ENCODE results near the gene DLGAP1. TPM values are rescaled to one million over a fixed set of nuclear protein-coding genes. Genes with fewer than 3 reads are reported as not detected.

DLGAP1 gene
- polyA plus RNA-seq, 6 donors from 2014 or later: 0.32 TPM; not detected in 5

DNA sequence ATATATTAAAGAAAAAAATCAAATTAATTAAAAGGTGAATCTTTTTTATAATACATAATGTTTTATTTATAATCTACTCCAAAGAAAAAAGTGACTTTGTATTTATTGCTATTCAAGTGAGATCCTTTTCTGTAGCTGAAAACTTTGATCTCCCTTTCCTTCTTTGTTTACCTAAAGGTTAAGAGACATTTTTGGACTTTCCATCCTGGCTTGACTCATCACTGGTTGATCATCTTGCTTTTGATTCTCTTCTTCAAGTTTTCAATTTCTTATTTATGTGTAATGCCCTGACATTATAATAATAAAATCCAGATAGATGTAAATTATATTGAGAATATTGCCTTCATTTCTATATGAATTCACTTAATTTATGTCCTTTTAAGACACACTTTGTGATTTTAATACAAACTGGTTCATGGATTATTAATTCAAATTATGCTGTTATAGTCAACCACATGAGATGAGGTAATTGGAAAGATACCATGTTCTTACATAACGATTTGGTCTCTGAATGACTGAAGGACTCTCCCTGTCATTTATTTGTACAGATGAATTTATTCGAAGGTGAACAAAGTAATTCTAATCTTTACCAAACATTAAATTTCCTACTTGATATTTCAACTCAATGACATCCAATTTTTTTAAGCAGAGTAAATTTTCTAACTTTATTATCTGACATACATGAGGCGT lies 820.7 kb downstream of the DLGAP1 start:
- Mint-ChIP-seq H3K27ac (no peak overlapping the region), H3K4me3 (no peak overlapping the region), H3K36me3 (no peaks in the 10 kb centered on the region), H3K9me3 (no peaks in the 10 kb centered on the region), H3K27me3 (no peaks in the 10 kb centered on the region), H3K4me1 (no peaks in the 10 kb centered on the region)
- no peak for ATAC-seq (ENCODE audit: low read depth in 2 of 2)
- no peak for DNase-seq

DNA sequence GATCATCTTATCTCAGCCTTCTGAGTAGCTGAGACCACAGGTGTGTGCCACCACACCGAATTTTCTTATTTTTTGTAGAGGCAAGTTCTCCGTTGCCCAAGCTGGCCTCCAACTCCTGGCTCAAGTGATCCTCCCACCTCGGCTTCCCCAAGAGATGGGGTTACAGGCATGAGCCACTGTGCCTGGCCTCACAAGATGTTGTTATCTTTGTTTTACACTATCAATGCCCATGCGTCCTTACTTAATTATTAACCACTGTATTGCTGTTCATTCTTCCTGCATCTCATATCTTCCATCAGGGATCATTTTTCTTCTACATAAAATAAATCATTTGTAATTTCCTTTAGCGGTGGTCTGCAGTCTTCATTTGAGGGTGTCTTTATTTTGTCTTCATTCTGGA lies 823.2 kb downstream of the DLGAP1 start:
- Mint-ChIP-seq H3K36me3 (no peaks in the 10 kb centered on the region), H3K27me3 (no peaks in the 10 kb centered on the region), H3K4me1 (no peaks in the 10 kb centered on the region), H3K4me3 (no peak overlapping the region), H3K9me3 (no peaks in the 10 kb centered on the region), H3K27ac (peak overlapping the region in 2 of 6 donors; percentile 26 to 30)
- DNase-seq (no peak), ATAC-seq (ENCODE audit: low read depth in 2 of 2) (no peak)

DNA sequence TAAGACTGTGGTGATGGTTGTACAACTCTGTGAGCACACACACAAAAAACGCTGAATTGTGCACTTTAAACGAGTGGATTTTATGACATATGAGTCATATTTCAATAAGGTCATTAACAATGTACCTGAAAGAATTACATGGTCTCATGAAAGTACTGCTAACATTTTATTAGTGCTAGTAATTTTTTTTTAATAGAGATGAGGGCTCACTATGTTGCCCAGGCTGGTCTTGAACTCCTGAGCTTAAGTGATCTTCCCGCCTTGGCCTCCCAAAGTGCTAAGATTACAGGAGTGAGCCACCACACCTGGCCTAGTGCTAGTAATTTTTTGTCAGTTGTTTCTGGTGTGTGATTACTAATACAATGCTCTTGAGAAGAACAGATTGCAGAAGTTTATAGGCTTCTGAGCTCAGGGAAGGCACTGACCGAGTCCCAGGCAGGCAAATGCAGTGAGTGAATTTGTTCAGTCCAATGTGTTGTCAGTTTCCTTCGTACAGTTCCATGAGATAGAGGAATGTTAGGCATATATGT lies 828.1 kb downstream of the DLGAP1 start:
- H3K27ac Mint-ChIP-seq: no peak overlapping the region
- H3K36me3 Mint-ChIP-seq: no peaks in the 10 kb centered on the region
- ATAC-seq (ENCODE audit: low read depth in 2 of 2) (no peak), DNase-seq (no peak)
- H3K4me3 Mint-ChIP-seq: peak overlapping the region in 1 of 8 donors; percentile 2
- no peaks in the 10 kb centered on the region for H3K9me3 Mint-ChIP-seq
- peaks cover 5 to 17% (median 5%) of the 10 kb centered on the region in 3 donors for H3K27me3 Mint-ChIP-seq
- H3K4me1 Mint-ChIP-seq: peaks cover 0 to 3% (median 0%) of the 10 kb centered on the region in 3 donors

DNA sequence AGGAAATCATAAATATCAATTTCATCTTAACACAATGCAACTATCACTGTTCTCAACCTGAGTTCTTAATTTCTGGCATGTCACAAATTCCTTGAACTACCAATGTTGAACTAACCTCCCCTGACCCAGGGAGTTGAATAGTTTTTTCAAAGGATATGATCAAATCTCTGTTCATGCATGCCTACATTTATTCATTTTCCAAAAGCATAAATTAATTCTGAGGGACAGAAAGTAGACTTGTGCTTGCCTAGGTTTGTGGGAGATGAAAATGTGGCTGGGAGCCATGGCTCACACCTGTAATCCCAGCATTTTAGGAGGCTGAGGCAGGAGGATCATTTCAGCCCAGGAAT lies 829.4 kb downstream of the DLGAP1 start:
- H3K27me3 Mint-ChIP-seq: peaks cover 5 to 17% (median 5%) of the 10 kb centered on the region in 3 donors
- H3K4me3 Mint-ChIP-seq: no peak overlapping the region
- H3K36me3 Mint-ChIP-seq: no peaks in the 10 kb centered on the region
- no peak overlapping the region for H3K27ac Mint-ChIP-seq
- H3K9me3 Mint-ChIP-seq: no peaks in the 10 kb centered on the region
- ATAC-seq (ENCODE audit: low read depth in 2 of 2) (no peak), DNase-seq (no peak)
- peaks cover 0 to 3% (median 0%) of the 10 kb centered on the region in 3 donors for H3K4me1 Mint-ChIP-seq

DNA sequence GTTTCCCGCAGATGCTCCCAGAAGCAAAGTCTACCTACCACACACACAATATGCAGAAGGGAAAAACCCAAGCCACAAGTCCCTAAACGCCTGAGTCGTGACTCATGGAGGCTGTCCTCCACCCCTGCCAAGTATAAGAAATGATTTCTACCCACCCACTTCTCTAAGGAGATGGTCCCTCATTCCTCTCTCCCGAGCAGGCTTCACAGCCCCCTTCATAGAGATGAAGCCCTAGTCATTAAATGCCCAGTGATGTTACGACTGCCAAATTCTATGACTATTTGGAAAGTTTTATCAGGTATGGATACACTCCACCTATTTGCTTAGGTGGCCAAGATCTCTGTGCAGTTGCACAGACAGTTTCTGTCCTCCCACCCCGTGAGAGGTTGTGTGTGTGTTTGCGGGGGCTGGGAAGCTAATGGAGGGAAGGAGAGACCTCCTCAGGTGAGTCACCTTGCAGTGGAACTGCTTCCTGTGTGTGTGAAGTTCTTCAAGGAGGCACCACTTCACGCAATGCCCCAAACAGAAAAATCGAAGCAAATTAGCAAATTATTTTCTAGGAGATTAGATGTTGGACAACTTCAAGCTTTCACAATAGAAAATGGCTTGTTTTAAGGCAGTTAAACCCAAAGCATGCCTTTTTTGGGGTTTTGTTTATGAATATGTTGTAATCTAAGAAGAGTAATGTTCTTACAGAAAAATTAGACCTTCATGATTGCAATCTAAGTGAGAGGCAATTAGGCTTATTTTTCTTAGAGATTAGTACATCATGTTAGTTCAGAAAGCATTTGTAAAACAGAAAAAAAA lies 830.0 kb downstream of the DLGAP1 start:
- no peaks in the 10 kb centered on the region for H3K36me3 Mint-ChIP-seq
- peaks cover 5 to 17% (median 5%) of the 10 kb centered on the region in 3 donors for H3K27me3 Mint-ChIP-seq
- H3K9me3 Mint-ChIP-seq: no peaks in the 10 kb centered on the region
- no peak overlapping the region for H3K4me3 Mint-ChIP-seq
- ATAC-seq (ENCODE audit: low read depth in 2 of 2) (peak in 1 of 2 donors; percentile 11), DNase-seq (no peak)
- H3K27ac Mint-ChIP-seq: peak overlapping the region in 2 of 6 donors; percentile 18 to 41
- H3K4me1 Mint-ChIP-seq: peaks cover 0 to 3% (median 0%) of the 10 kb centered on the region in 3 donors

DNA sequence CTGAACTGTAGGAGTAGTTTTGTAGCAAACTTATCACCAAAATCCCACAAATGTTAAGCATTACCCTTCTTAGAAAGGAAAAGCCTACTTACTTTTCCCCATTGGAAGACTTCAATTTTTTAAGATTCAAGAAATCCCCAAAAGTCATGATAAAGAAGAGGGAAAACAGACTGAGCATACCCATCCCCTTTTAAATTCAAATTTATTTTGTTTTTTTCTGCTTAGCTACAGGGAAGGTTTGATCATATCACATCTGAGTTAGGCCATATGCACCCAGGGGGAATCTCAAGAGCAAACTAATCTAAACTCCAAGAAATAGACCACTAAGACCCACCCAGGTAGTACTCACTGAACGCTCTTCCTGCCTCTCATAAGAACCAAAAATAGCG lies 830.6 kb downstream of the DLGAP1 start:
- Mint-ChIP-seq H3K27me3 (peaks cover 5 to 17% (median 5%) of the 10 kb centered on the region in 3 donors), H3K36me3 (no peaks in the 10 kb centered on the region), H3K4me1 (peaks cover 0 to 3% (median 0%) of the 10 kb centered on the region in 3 donors), H3K9me3 (no peaks in the 10 kb centered on the region), H3K4me3 (no peak overlapping the region), H3K27ac (peak overlapping the region in 1 of 6 donors; percentile 41)
- ATAC-seq (ENCODE audit: low read depth in 2 of 2) (no peak), DNase-seq (no peak)

DNA sequence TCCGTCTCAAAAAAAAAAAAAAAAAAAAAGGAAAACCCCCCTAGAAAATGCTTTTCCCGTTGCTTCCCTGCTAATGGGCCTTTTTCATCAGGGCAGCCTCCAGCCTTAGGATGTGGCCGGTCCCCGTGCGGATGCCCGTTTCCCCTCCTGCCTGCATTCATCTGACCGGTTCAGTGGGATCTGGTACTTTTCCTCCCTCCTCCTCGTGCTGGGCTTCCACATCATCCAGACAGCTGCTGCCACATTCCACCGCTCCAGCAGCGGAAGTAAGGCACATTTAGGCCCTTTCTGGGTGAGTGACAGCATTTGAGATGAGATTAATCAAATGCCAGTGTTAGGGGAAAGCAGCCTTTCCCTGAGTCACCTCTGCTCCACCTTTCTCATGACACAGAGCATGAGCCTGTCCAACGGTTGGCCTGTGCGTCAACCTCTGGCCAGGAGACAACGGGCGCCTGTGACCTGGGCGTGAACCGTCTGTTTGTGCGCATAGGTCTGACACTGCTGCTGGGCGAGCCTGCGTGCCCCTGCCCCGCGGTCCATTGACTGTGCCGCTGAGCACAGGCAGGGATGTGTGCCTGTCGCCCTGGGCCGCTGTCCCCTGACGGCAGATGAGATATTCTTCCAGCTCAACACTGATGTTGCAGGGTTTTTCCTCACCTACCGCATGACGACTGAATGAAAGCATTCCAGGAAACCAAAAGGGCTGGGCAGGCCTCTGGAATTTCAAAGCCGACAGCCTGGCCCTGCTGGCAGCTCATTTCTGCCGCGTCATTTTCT lies 831.1 kb downstream of the DLGAP1 start:
- peaks cover 5 to 17% (median 5%) of the 10 kb centered on the region in 3 donors for H3K27me3 Mint-ChIP-seq
- no peak overlapping the region for H3K27ac Mint-ChIP-seq
- no peaks in the 10 kb centered on the region for H3K36me3 Mint-ChIP-seq
- no peak for DNase-seq
- H3K4me1 Mint-ChIP-seq: peaks cover 0 to 3% (median 0%) of the 10 kb centered on the region in 3 donors
- ATAC-seq (ENCODE audit: low read depth in 2 of 2): no peak
- no peaks in the 10 kb centered on the region for H3K9me3 Mint-ChIP-seq
- H3K4me3 Mint-ChIP-seq: no peak overlapping the region

DNA sequence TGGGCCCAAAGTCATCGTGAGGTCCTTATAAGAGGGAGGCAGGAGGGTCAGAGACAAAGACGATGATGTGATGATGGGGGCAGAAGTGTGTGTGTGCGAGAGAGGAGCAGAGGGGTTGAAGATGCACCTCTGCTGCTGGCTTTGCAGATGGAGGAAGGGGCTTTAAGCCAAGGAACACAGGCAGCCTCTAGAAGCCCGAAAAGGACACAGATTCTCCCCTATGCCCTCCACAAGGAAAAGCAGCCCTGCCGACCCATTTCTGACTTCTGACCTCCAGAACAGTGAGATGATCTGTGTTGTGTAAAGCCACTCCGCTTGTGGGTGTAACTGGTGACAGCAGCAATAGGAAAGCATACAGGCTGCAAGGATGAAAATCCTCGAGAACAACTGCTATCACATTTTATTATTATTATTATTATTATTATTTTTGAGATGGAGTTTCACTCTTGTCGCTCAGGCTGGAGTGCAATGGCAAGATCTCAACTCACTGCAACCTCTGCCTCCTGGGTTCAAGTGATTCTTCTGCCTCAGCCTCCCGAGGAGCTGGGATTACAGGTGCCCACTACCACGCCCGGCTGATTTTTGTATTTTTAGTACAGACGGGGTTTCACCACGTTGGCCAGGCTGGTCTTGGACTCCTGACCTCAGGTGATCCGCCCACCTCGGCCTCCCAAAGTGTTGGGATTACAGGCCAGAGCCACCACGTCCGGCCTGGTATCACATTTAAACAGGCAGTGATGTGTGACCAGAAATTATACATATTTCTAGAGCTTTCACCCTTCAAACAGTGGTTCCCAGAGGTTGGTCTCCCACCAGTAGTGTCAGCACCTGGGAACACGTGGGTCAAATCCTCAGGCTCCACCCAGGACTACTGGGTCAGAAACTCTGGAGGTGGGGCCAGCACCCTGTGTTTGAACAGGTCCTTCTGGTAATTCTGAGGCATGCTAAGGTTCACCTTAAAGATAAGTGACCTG lies 834.7 kb downstream of the DLGAP1 start:
- H3K4me1 Mint-ChIP-seq: peaks cover 0 to 3% (median 0%) of the 10 kb centered on the region in 3 donors
- H3K36me3 Mint-ChIP-seq: no peaks in the 10 kb centered on the region
- H3K27me3 Mint-ChIP-seq: peaks cover 5 to 17% (median 5%) of the 10 kb centered on the region in 3 donors
- no peak overlapping the region for H3K4me3 Mint-ChIP-seq
- no peaks in the 10 kb centered on the region for H3K9me3 Mint-ChIP-seq
- DNase-seq (no peak), ATAC-seq (ENCODE audit: low read depth in 2 of 2) (no peak)
- H3K27ac Mint-ChIP-seq: no peak overlapping the region

DNA sequence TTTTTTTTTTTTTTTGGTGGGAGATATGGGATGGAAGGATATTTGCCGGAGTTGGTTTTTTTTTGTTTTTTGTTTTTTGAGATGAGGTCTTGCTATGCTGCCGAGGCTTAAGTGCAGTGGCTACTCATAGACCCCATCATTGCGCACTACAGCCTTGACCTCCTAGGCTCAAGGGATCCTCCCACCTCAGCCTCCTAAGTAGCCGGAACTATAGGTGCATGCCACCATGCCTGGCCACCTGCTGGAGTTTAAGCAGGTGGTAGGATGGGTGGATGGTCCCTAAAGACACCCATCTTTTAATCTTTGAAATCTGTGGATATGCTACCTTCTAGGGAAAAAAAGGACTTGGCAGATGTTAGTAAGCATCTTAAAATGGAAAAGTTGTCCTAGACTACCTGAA lies 835.4 kb downstream of the DLGAP1 start:
- no peak overlapping the region for H3K4me3 Mint-ChIP-seq
- ATAC-seq (ENCODE audit: low read depth in 2 of 2): no peak

DNA sequence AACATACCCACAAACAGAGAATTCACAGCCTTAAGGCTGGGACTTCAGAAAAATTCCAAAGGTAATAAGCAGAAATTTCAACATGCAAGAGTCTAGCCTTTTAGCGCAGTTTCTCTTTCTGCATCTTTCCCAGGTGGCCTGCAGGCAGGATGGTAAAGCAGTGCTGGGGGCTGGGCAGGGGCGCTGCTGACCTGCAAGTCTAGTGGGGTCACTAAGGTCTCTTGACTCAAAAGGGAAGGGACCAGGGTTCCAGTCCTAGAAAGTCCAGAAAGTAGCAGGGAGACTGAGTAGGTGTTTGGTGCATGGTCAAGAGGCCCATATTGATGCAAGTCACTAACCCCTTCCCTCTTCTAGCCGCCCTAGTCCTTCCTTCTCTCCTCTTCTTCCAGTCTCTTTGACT lies 835.9 kb downstream of the DLGAP1 start:
- Mint-ChIP-seq H3K4me1 (no peaks in the 10 kb centered on the region), H3K36me3 (no peaks in the 10 kb centered on the region), H3K27ac (no peak overlapping the region), H3K27me3 (peaks cover 0 to 8% (median 5%) of the 10 kb centered on the region in 3 donors), H3K9me3 (no peaks in the 10 kb centered on the region), H3K4me3 (no peak overlapping the region)
- no peak for DNase-seq
- no peak for ATAC-seq (ENCODE audit: low read depth in 2 of 2)

More for the DNA sequence above, 835.4 kb downstream of the DLGAP1 start:
- H3K27me3 Mint-ChIP-seq: peaks cover 2 to 12% (median 5%) of the 10 kb centered on the region in 3 donors
- H3K36me3 Mint-ChIP-seq: no peaks in the 10 kb centered on the region
- H3K4me1 Mint-ChIP-seq: peaks cover 0 to 1% (median 0%) of the 10 kb centered on the region in 3 donors
- H3K9me3 Mint-ChIP-seq: no peaks in the 10 kb centered on the region
- no peak overlapping the region for H3K27ac Mint-ChIP-seq
- DNase-seq: no peak

DNA sequence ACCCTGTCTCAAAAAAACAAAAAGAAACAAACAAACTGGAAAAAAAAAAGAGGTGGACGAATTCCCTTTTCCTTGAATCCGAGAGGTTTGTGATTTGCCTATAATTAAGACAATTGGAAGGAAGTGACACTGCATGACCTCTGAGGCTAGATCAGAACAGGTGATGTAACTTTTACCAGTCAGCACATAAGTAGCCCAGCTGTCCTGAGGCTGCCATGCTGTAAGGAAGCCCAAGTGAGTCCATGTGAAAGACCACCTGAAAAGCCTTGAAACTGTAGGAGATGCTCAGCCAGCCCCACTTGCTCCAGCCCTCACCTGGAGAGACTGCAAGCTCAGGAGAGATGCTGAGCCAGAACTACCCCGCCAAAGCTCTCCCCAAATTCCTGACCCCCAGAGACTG lies 838.4 kb downstream of the DLGAP1 start:
- no peaks in the 10 kb centered on the region for H3K4me1 Mint-ChIP-seq
- peak overlapping the region in 1 of 6 donors; percentile 39 for H3K27ac Mint-ChIP-seq
- ATAC-seq (ENCODE audit: low read depth in 2 of 2) (no peak), DNase-seq (no peak)
- H3K9me3 Mint-ChIP-seq: no peaks in the 10 kb centered on the region
- no peak overlapping the region for H3K4me3 Mint-ChIP-seq
- H3K36me3 Mint-ChIP-seq: no peaks in the 10 kb centered on the region
- H3K27me3 Mint-ChIP-seq: no peaks in the 10 kb centered on the region

DNA sequence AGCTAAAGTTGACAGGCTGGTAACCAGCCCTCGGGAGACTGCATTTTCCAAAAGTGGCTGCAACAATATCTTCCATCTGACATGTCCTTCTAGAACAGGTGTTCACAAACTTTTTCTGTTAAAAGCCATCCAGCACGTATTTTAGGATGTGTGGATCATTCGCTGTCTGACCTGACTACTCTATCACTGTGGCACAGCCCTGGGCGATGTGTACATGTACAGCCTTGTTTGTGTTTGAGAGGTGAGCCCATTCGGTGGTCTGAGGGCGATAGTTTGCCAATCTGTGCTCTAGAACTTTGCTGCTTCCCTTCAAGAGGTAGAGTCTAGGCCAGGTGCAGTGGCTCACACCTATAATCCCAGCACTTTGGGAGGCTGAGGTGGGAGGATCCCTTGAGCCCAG lies 839.0 kb downstream of the DLGAP1 start:
- DNase-seq (no peak), ATAC-seq (ENCODE audit: low read depth in 2 of 2) (no peak)
- Mint-ChIP-seq H3K36me3 (no peaks in the 10 kb centered on the region), H3K9me3 (no peaks in the 10 kb centered on the region), H3K4me3 (no peak overlapping the region), H3K27ac (no peak overlapping the region), H3K4me1 (no peaks in the 10 kb centered on the region), H3K27me3 (no peaks in the 10 kb centered on the region)
